ENCODE measurements around the gene HOXA9. TPM values are rescaled to one million over a fixed set of nuclear protein-coding genes. Genes with fewer than 3 reads are reported as not detected.

HOXA9 gene
- total and polyA plus RNA-seq, 2 experiments from 2014 or later: 3.6 to 4.4 TPM

DNA sequence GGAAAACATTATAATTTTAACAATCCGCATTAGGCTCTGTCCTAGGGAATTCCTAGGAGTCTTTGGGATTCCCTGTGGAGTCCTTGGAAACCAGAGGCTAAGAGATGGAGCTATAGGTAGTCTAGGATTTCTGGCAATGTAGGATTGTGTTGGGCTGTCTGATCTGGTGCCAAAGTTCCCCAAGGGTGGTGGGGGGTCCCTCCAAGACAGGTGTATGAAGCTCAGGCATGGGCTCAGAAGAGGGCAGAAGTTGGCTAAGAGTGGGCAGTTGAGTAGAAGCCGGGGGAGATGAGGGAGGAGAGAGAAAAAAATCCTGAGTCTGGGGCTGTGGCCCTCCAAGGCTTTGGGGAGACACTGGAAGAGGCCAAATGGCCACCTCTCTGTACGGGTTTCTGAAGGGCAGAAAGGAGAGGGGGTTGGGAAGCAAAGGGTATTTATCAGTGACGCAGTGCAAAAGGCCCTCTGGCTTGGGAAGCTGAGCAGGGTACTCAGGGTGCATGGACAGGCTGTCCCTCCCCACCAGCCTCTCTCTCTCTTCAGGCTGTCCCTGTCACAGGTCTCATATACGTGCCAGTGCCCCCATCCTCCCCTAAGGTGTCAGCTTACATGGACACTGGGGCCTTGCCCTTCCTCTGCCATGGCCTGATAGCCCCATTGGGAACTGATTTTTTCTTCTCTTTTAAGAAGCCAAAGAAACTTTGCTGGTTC, 18.7 kb downstream of the HOXA9 start:
- Histone ChIP-seq H3K79me2 (no peaks in the 10 kb centered on the region), H3K9me2 (replicated peaks; ENCODE audit: insufficient read depth) (no peaks in the 10 kb centered on the region), H3K4me1 (ENCODE audit: insufficient read depth) (peaks cover 17% of the 10 kb centered on the region), H3K27me3 (peaks cover 96% of the 10 kb centered on the region), H3K4me3 (no peak overlapping the region), H3K27ac (no peak overlapping the region), H4K20me1 (ENCODE audit: insufficient read depth, poor library complexity, severe bottlenecking) (no peaks in the 10 kb centered on the region), H3K4me2 (no peak overlapping the region), H2AFZ (no peak overlapping the region), H3K9me3 (ENCODE audit: low read depth) (no peaks in the 10 kb centered on the region), H3K36me3 (replicated peaks; ENCODE audit: insufficient read depth, low read depth) (no peaks in the 10 kb centered on the region)
- no peak for DNase-seq (ENCODE audit: low spot score)
- WGBS (ENCODE audit: low lambda C conversion rate, missing lambda C conversion rate): 54% methylated on average over 5 of the region's 5 CpGs
- no peak for TF ChIP-seq CTCF (IDR thresholded peaks at IDR 0.05; ENCODE audit: poor library complexity)
- no peak for TF ChIP-seq EZH2phosphoT487 (IDR thresholded peaks at IDR 0.05; ENCODE audit: low read depth, severe bottlenecking, unreplicated experiment)
- TF ChIP-seq EZH2 (IDR thresholded peaks at IDR 0.05; ENCODE audit: borderline replicate concordance): no peak

- H3K4me3 ChIP-seq: no peak overlapping the region
Measured at GRCh38 chr7:27145914-27146412, 19.4 kb downstream of the HOXA9 start.

GRCh38 chr7:27145165-27145913, 20.0 kb downstream of the HOXA9 start:
- 63% methylated on average over 44 of the region's 47 CpGs for WGBS (ENCODE audit: low lambda C conversion rate, missing lambda C conversion rate)
- Histone ChIP-seq H3K9me3 (ENCODE audit: low read depth) (no peaks in the 10 kb centered on the region), H3K4me2 (no peak overlapping the region), H4K20me1 (ENCODE audit: insufficient read depth, poor library complexity, severe bottlenecking) (no peaks in the 10 kb centered on the region), H3K9me2 (replicated peaks; ENCODE audit: insufficient read depth) (no peaks in the 10 kb centered on the region), H3K4me3 (no peak overlapping the region), H2AFZ (no peak overlapping the region), H3K79me2 (no peaks in the 10 kb centered on the region), H3K4me1 (ENCODE audit: insufficient read depth) (peaks cover 13% of the 10 kb centered on the region), H3K27ac (no peak overlapping the region), H3K27me3 (peaks cover 99% of the 10 kb centered on the region), H3K36me3 (replicated peaks; ENCODE audit: insufficient read depth, low read depth) (no peaks in the 10 kb centered on the region)
- no peak for DNase-seq (ENCODE audit: low spot score)
- TF ChIP-seq CTCF (IDR thresholded peaks at IDR 0.05; ENCODE audit: poor library complexity) (no peak), EZH2phosphoT487 (IDR thresholded peaks at IDR 0.05; ENCODE audit: low read depth, severe bottlenecking, unreplicated experiment) (no peak), EZH2 (IDR thresholded peaks at IDR 0.05; ENCODE audit: borderline replicate concordance) (no peak)

More at GRCh38 chr7:27145914-27146412, 19.4 kb downstream of the HOXA9 start:
- no peaks in the 10 kb centered on the region for H4K20me1 ChIP-seq (ENCODE audit: insufficient read depth, poor library complexity, severe bottlenecking)
- H3K9me3 ChIP-seq (ENCODE audit: low read depth): no peaks in the 10 kb centered on the region
- peaks cover 96% of the 10 kb centered on the region for H3K27me3 ChIP-seq
- H3K9me2 ChIP-seq (replicated peaks; ENCODE audit: insufficient read depth): no peaks in the 10 kb centered on the region
- DNase-seq (ENCODE audit: low spot score): no peak
- peaks cover 17% of the 10 kb centered on the region for H3K4me1 ChIP-seq (ENCODE audit: insufficient read depth)
- no peak overlapping the region for H2AFZ ChIP-seq
- WGBS (ENCODE audit: low lambda C conversion rate, missing lambda C conversion rate): 71% methylated on average over 11 of the region's 11 CpGs
- no peak overlapping the region for H3K27ac ChIP-seq
- no peak overlapping the region for H3K4me2 ChIP-seq
- no peaks in the 10 kb centered on the region for H3K36me3 ChIP-seq (replicated peaks; ENCODE audit: insufficient read depth, low read depth)
- TF ChIP-seq CTCF (IDR thresholded peaks at IDR 0.05; ENCODE audit: poor library complexity): no peak
- no peak for TF ChIP-seq EZH2 (IDR thresholded peaks at IDR 0.05; ENCODE audit: borderline replicate concordance)
- no peak for TF ChIP-seq EZH2phosphoT487 (IDR thresholded peaks at IDR 0.05; ENCODE audit: low read depth, severe bottlenecking, unreplicated experiment)
- H3K79me2 ChIP-seq: no peaks in the 10 kb centered on the region

Measured in hepatocyte (in vitro differentiated cells).